Testis (tissue), 3 donors: ENCODE measurements around the gene TLCD4. TPM values are rescaled to one million over a fixed set of nuclear protein-coding genes. Genes with fewer than 3 reads are reported as not detected.
"Not testable (repeated sequence)": the region's sequence is repeated elsewhere in the genome, so short reads cannot be mapped to it uniquely, and the experiment has no call there.

Source experiments
- DNase-seq: peaks from one replicate; pipeline ENCODE4 v3.0.0-alpha.2; 2019
- H3K27ac ChIP-seq, 2 donors: fragments of 200-600 bp; sonication (generic); one replicate each; pipeline ENCODE4 v1.5.1; 2019
- H3K27me3 ChIP-seq: fragments of 200-600 bp; sonication (generic); one replicate; pipeline ENCODE4 v1.5.1; 2019
- H3K36me3 ChIP-seq: fragments of 200-600 bp; sonication (generic); one replicate; pipeline ENCODE4 v1.5.1; 2017; ENCODE audit warnings: low read depth; ENCODE audit errors: missing control alignments
- H3K4me1 ChIP-seq: fragments of 200-600 bp; sonication (generic); one replicate; pipeline ENCODE4 v1.5.1; 2019
- H3K4me3 ChIP-seq, 2 donors: fragments of 200-600 bp; sonication (generic); one replicate each; pipeline ENCODE4 v1.5.1; 2017 to 2019
- H3K9me3 ChIP-seq: fragments of 200-600 bp; sonication (generic); one replicate; pipeline ENCODE4 v1.5.1; 2017
- CTCF ChIP-seq, 3 experiments: fragments of 450-650 bp in 2 of 3; fragments of 200-600 bp in 1 of 3; sonication (generic) in 1 of 3; IDR thresholded peaks; one replicate each; pipeline ENCODE4 v1.5.1; 2016 to 2019; ENCODE audit warnings: antibody characterized with exemption in 3 of 3, mild to moderate bottlenecking in 2 of 3, moderate library complexity in 1 of 3
- POLR2A ChIP-seq: fragments of 450-650 bp; IDR thresholded peaks from one replicate; pipeline ENCODE4 v1.6.1; 2017; ENCODE audit warnings: antibody characterized with exemption, mild to moderate bottlenecking, moderate library complexity
- WGBS, 2 donors: methylation state at CpG; one replicate each; pipeline ENCODE4 v1.1.5; 2018; 5-methylcytosine and 5-hydroxymethylcytosine counted together
- intact Hi-C: fragments of 100-400 bp; cut with DNase I; formaldehyde crosslinking; loops from one replicate; pipeline ENCODE4 v1.15.1; 2023; ENCODE audit warnings: low total_unique reads
- polyA plus RNA-seq: library from polyadenylated mRNA; stranded (reverse); fragments of 350-450 nt; fragmentation: Illumina TruSeq; extraction: RNeasy Lipid Tissue Mini Kit (QIAGEN cat#74804); gene quantifications from one replicate; pipeline ENCODE4 v1.2.3, GENCODE V29; 2014; ENCODE audit warnings: low read depth, low replicate concordance; ENCODE audit not compliant: insufficient read depth
- small RNA-seq, 2 donors: library from RNA; depleted of rRNA; stranded (forward); fragments of <200 nt; gene quantifications; one replicate each; pipeline ENCODE3, GENCODE V24; 2016
- total RNA-seq, 2 donors: library from RNA; depleted of rRNA; stranded (reverse); fragments of >200 nt; gene quantifications; one replicate each; pipeline ENCODE4 v1.2.3, GENCODE V29; 2016

Gene TLCD4
- total and polyA plus RNA-seq, 3 donors from 2014 or later = 7.2 to 25.2 (median 8.3) TPM

GRCh38 chr1:95146637-95147036 lies 29.5 kb downstream of the TLCD4 start:
- intact Hi-C loops = no loop called here
- Histone ChIP-seq H3K27ac (no peak overlapping the region), H3K36me3 (no peaks in the 10 kb centered on the region), H3K9me3 (no peaks in the 10 kb centered on the region), H3K4me1 (no peaks in the 10 kb centered on the region), H3K27me3 (no peaks in the 10 kb centered on the region), H3K4me3 (no peak overlapping the region)
- TF ChIP-seq POLR2A = no peak
- no peak for TF ChIP-seq CTCF (IDR thresholded peaks at IDR 0.05)
- DNase-seq = no peak

- Histone ChIP-seq H3K9me3 (no peaks in the 10 kb centered on the region), H3K4me1 (no peaks in the 10 kb centered on the region), H3K36me3 (no peaks in the 10 kb centered on the region), H3K27ac (no peak overlapping the region), H3K27me3 (no peaks in the 10 kb centered on the region), H3K4me3 (no peak overlapping the region)
- DNase-seq = no peak
- WGBS, 2 donors = 57 to 64% methylated on average over 1 of the region's 1 CpG
- intact Hi-C loops = no loop called here
- TF ChIP-seq POLR2A (no peak), CTCF (IDR thresholded peaks at IDR 0.05) (no peak)
Measured at GRCh38 chr1:95154096-95154495, 36.9 kb downstream of the TLCD4 start.

- DNase-seq, H3K4me3 ChIP-seq, H3K36me3 ChIP-seq, H3K9me3 ChIP-seq, H3K27me3 ChIP-seq, H3K4me1 ChIP-seq, H3K27ac ChIP-seq, intact Hi-C loops: not testable (repeated sequence)
- WGBS, 2 donors = 93 to 98% methylated on average over 5 to 6 of the region's 6 CpGs
Measured at GRCh38 chr1:95165569-95165968, 48.4 kb downstream of the TLCD4 start.

Small RNAs within 50 kb of the gene (small RNA-seq; reads per million reads assigned to genes)
- 0 reads per million in 2 donors for gene RF00019

Other genes with a start within 250 kb of the TLCD4 start
- gene CNN3, start 190.2 kb upstream of the TLCD4 start, total RNA-seq = 10 to 100 TPM; 45.9 to 61.4 TPM
- 114 TPM for gene CNN3, start 190.2 kb upstream of the TLCD4 start, polyA plus RNA-seq
- 1 to 10 TPM; 3.3 to 5.3 TPM for gene ALG14, start 44.4 kb upstream of the TLCD4 start, total RNA-seq
- 24.1 TPM for gene ALG14, start 44.4 kb upstream of the TLCD4 start, polyA plus RNA-seq
- gene RWDD3, start 116.9 kb downstream of the TLCD4 start, total RNA-seq = 10 to 100 TPM; 11.2 to 11.8 TPM
- 10.0 TPM for gene RWDD3, start 116.9 kb downstream of the TLCD4 start, polyA plus RNA-seq